Liver (tissue), 9 donors: ENCODE measurements around the gene RANBP17. TPM values are rescaled to one million over a fixed set of nuclear protein-coding genes. Genes with fewer than 3 reads are reported as not detected.
"Not testable (repeated sequence)": the region's sequence is repeated elsewhere in the genome, so short reads cannot be mapped to it uniquely, and the experiment has no call there.

ENCODE experiments used
- DNase-seq: peaks from one replicate; pipeline ENCODE4 v3.0.0-alpha.2; 2017; ENCODE audit warnings: low spot score
- H3K27ac ChIP-seq, 2 donors: one replicate each; pipeline ENCODE4 v1.7.0; 2013; ENCODE audit warnings: inconsistent platforms in 2 of 2, low read length in 2 of 2, control low read depth in 1 of 2, low read depth in 1 of 2, mild to moderate bottlenecking in 1 of 2
- H3K27me3 ChIP-seq, 4 donors: one replicate each; pipeline versions ENCODE4 v1.6.1 to v1.7.0; 2013; ENCODE audit warnings: low read length in 3 of 4, inconsistent platforms in 1 of 4, mild to moderate bottlenecking in 1 of 4, moderate library complexity in 1 of 4; ENCODE audit not compliant: control insufficient read depth in 4 of 4, insufficient read depth in 4 of 4
- H3K36me3 ChIP-seq, 4 donors: one replicate each; pipeline versions ENCODE4 v1.6.1 to v1.7.0; 2013; ENCODE audit warnings: low read length in 3 of 4, mild to moderate bottlenecking in 3 of 4, low read depth in 1 of 4, moderate library complexity in 1 of 4; ENCODE audit not compliant: control insufficient read depth in 4 of 4, insufficient read depth in 3 of 4
- H3K4me1 ChIP-seq, 4 donors: one replicate each; pipeline versions ENCODE4 v1.6.1 to v1.7.0; 2013; ENCODE audit warnings: low read length in 3 of 4, mild to moderate bottlenecking in 3 of 4, moderate library complexity in 1 of 4; ENCODE audit not compliant: control insufficient read depth in 4 of 4, insufficient read depth in 4 of 4
- H3K4me3 ChIP-seq, 3 donors: one replicate each; pipeline versions ENCODE4 v1.6.1 to v1.7.0; 2013; ENCODE audit warnings: low read length in 3 of 3, control low read depth in 1 of 3, low read depth in 1 of 3, mild to moderate bottlenecking in 1 of 3
- H3K9ac ChIP-seq, 2 donors: one replicate each; pipeline ENCODE4 v1.7.0; 2013; ENCODE audit warnings: low read length in 2 of 2, mild to moderate bottlenecking in 2 of 2, moderate library complexity in 2 of 2, control low read depth in 1 of 2, low read depth in 1 of 2
- H3K9me3 ChIP-seq, 4 donors: one replicate each; pipeline versions ENCODE4 v1.6.1 to v1.7.0; 2013; ENCODE audit warnings: low read length in 3 of 4; ENCODE audit not compliant: control insufficient read depth in 4 of 4
- ATF3 ChIP-seq: IDR thresholded peaks from 2 replicates; pipeline ENCODE4 v1.6.1; 2016; ENCODE audit warnings: antibody characterized with exemption
- EGR1 ChIP-seq, 2 donors: IDR thresholded peaks; 2 replicates each; pipeline ENCODE4 v1.6.1; 2016 to 2018; ENCODE audit warnings: antibody characterized with exemption in 2 of 2, low read depth in 2 of 2
- FOXA1 ChIP-seq: IDR thresholded peaks from 2 replicates; pipeline ENCODE4 v1.6.1; 2016; ENCODE audit warnings: antibody characterized with exemption
- FOXA2 ChIP-seq: IDR thresholded peaks from 2 replicates; pipeline ENCODE4 v1.6.1; 2016; ENCODE audit warnings: antibody characterized with exemption
- GABPA ChIP-seq, 2 donors: IDR thresholded peaks in 1 of 2; conservative IDR thresholded peaks in 1 of 2; 2 replicates each; pipeline ENCODE4 v1.6.1; 2016; ENCODE audit warnings: antibody characterized with exemption in 2 of 2, mild to moderate bottlenecking in 1 of 2, moderate library complexity in 1 of 2
- HNF4A ChIP-seq, 2 donors: conservative IDR thresholded peaks; 2 replicates each; pipeline ENCODE4 v1.6.1; 2016; ENCODE audit warnings: antibody characterized with exemption in 2 of 2, mild to moderate bottlenecking in 2 of 2
- HNF4G ChIP-seq: IDR thresholded peaks from 2 replicates; pipeline ENCODE4 v1.6.1; 2016; ENCODE audit warnings: antibody characterized with exemption
- JUND ChIP-seq, 2 donors: IDR thresholded peaks; 2 replicates each; pipeline ENCODE4 v1.6.1; 2016; ENCODE audit warnings: antibody characterized with exemption in 2 of 2
- MAX ChIP-seq: IDR thresholded peaks from 2 replicates; pipeline ENCODE4 v1.6.1; 2016; ENCODE audit warnings: antibody characterized with exemption
- NR2F2 ChIP-seq: IDR thresholded peaks from 2 replicates; pipeline ENCODE4 v1.6.1; 2016; ENCODE audit warnings: antibody characterized with exemption
- RAD21 ChIP-seq, 2 donors: IDR thresholded peaks; 2 replicates each; pipeline ENCODE4 v1.6.1; 2016; ENCODE audit warnings: antibody characterized with exemption in 2 of 2, mild to moderate bottlenecking in 2 of 2
- REST ChIP-seq: IDR thresholded peaks from 2 replicates; pipeline ENCODE4 v1.6.1; 2016; ENCODE audit warnings: antibody characterized with exemption, mild to moderate bottlenecking
- RXRA ChIP-seq, 2 donors: IDR thresholded peaks; 2 replicates each; pipeline ENCODE4 v1.6.1; 2017 to 2018; ENCODE audit warnings: antibody characterized with exemption in 2 of 2, mild to moderate bottlenecking in 1 of 2
- SP1 ChIP-seq: IDR thresholded peaks from 2 replicates; pipeline ENCODE4 v1.6.1; 2018; ENCODE audit warnings: antibody characterized with exemption, mild to moderate bottlenecking
- TAF1 ChIP-seq: conservative IDR thresholded peaks from 2 replicates; pipeline ENCODE4 v1.6.1; 2016; ENCODE audit warnings: antibody characterized with exemption, mild to moderate bottlenecking
- YY1 ChIP-seq: IDR thresholded peaks from 2 replicates; pipeline ENCODE4 v1.6.1; 2016; ENCODE audit warnings: antibody characterized with exemption, mild to moderate bottlenecking
- ZBTB33 ChIP-seq: IDR thresholded peaks from 2 replicates; pipeline ENCODE4 v1.6.1; 2016; ENCODE audit warnings: antibody characterized with exemption
- WGBS: extraction: QIAGEN DNeasy Blood & Tissue Kit; methylation state at CpG from one replicate; pipeline ENCODE4 v1.1.7; 2013; 5-methylcytosine and 5-hydroxymethylcytosine counted together
- polyA plus RNA-seq, 2 donors: library from polyadenylated mRNA; stranded (reverse) in 1 of 2; unstranded in 1 of 2; fragments of 200-250 nt in 1 of 2; fragments of >200 nt in 1 of 2; fragmentation: Nextera tagmentation in 1 of 2; extraction: Ambion mirVana in 1 of 2; gene quantifications; one replicate each; pipeline versions ENCODE4 v1.2.1 to v1.2.3, GENCODE V29; 2013 to 2015
- total RNA-seq, 2 donors: library from RNA; depleted of rRNA; stranded (reverse); fragments of >200 nt; gene quantifications; one replicate each; pipeline ENCODE4 v1.2.3, GENCODE V29; 2014
- donor health status: healthy.
- donor health status: healthy.
- donor health status: healthy.
- donor health status: healthy.
- donor health status: healthy.

The RANBP17 gene
- total and polyA plus RNA-seq, 4 donors, result 0.83 to 10.8 (median 7.9) TPM

- no peak for TF ChIP-seq EGR1 (IDR thresholded peaks at IDR 0.05; ENCODE audit: low read depth in 2 of 2)
- TF ChIP-seq YY1, result no peak
- TF ChIP-seq HNF4A (conservative IDR thresholded peaks at IDR 0.05), result no peak
- TF ChIP-seq ATF3, result no peak
- TF ChIP-seq FOXA2, result no peak
- no peak for TF ChIP-seq RXRA (IDR thresholded peaks at IDR 0.05)
- TF ChIP-seq JUND (IDR thresholded peaks at IDR 0.05), result no peak
Observed at GRCh38 chr5:171166766-171167165, 304.9 kb downstream of the RANBP17 start (continued).

- Histone ChIP-seq H3K27ac (no peak overlapping the region), H3K27me3 (no peaks in the 10 kb centered on the region), H3K9me3 (no peaks in the 10 kb centered on the region), H3K4me3 (no peak overlapping the region), H3K36me3 (no peaks in the 10 kb centered on the region), H3K4me1 (no peaks in the 10 kb centered on the region), H3K9ac (no peak overlapping the region)
- DNase-seq, result no peak
- no peak for TF ChIP-seq GABPA (IDR thresholded peaks at IDR 0.05 in 1 of 2, conservative IDR thresholded peaks at IDR 0.05 in 1 of 2)
- TF ChIP-seq FOXA2, result no peak
- TF ChIP-seq EGR1 (IDR thresholded peaks at IDR 0.05; ENCODE audit: low read depth in 2 of 2), result no peak
- no peak for TF ChIP-seq SP1
- no peak for TF ChIP-seq RXRA (IDR thresholded peaks at IDR 0.05)
- TF ChIP-seq ZBTB33, result no peak
- TF ChIP-seq MAX, result no peak
- no peak for TF ChIP-seq ATF3
- WGBS, result 83% methylated on average over 4 of the region's 4 CpGs
Observed at GRCh38 chr5:171168171-171168570, 306.4 kb downstream of the RANBP17 start.

GRCh38 chr5:171174960-171175359 lies 313.1 kb downstream of the RANBP17 start:
- not testable (repeated sequence) for H3K4me1 ChIP-seq, H3K27ac ChIP-seq, H3K9me3 ChIP-seq, H3K36me3 ChIP-seq, DNase-seq, H3K27me3 ChIP-seq, H3K4me3 ChIP-seq, H3K9ac ChIP-seq
- 92% methylated on average over 2 of the region's 2 CpGs for WGBS

- no peak overlapping the region for H3K4me3 ChIP-seq
- H3K9ac ChIP-seq, result no peak overlapping the region
- DNase-seq, result no peak
- WGBS, result 93% methylated on average over 3 of the region's 3 CpGs
- H3K9me3 ChIP-seq, result no peaks in the 10 kb centered on the region
- no peaks in the 10 kb centered on the region for H3K27me3 ChIP-seq
- TF ChIP-seq HNF4G, result no peak
- TF ChIP-seq REST, result no peak
- no peak for TF ChIP-seq TAF1
- no peak for TF ChIP-seq NR2F2
- no peak for TF ChIP-seq GABPA (IDR thresholded peaks at IDR 0.05 in 1 of 2, conservative IDR thresholded peaks at IDR 0.05 in 1 of 2)
- TF ChIP-seq EGR1 (IDR thresholded peaks at IDR 0.05; ENCODE audit: low read depth in 2 of 2), result no peak
- no peak for TF ChIP-seq FOXA1
- no peak for TF ChIP-seq FOXA2
- TF ChIP-seq HNF4A (conservative IDR thresholded peaks at IDR 0.05), result no peak
- TF ChIP-seq RAD21 (IDR thresholded peaks at IDR 0.05), result no peak
- no peak for TF ChIP-seq JUND (IDR thresholded peaks at IDR 0.05)
- no peaks in the 10 kb centered on the region for H3K4me1 ChIP-seq
- no peak overlapping the region for H3K27ac ChIP-seq
- H3K36me3 ChIP-seq, result no peaks in the 10 kb centered on the region
Observed at GRCh38 chr5:171175746-171176145, 313.9 kb downstream of the RANBP17 start.

GRCh38 chr5:171178190-171178589 lies 316.4 kb downstream of the RANBP17 start:
- not testable (repeated sequence) for H3K4me3 ChIP-seq, H3K36me3 ChIP-seq, H3K9me3 ChIP-seq, H3K27ac ChIP-seq, DNase-seq, H3K27me3 ChIP-seq, H3K9ac ChIP-seq, H3K4me1 ChIP-seq
- 93% methylated on average over 5 of the region's 5 CpGs for WGBS
